K562 (cell line): Measurements from ENCODE around the gene BTBD2. TPM values are rescaled to one million over a fixed set of nuclear protein-coding genes. Genes with fewer than 3 reads are reported as not detected.

ENCODE experiments used
- BRCA1 ChIP-seq, 2 experiments: fragments of 450-650 bp in 1 of 2; sonication (generic) in 1 of 2; formaldehyde crosslinking in 1 of 2; IDR thresholded peaks; 2 replicates each; pipeline versions ENCODE4 v1.5.0 to v1.6.1; 2017 to 2020; ENCODE audit warnings: mild to moderate bottlenecking in 1 of 2, missing genetic modification reagents in 1 of 2
- CREB1 ChIP-seq, 2 experiments: sonication (generic) in 1 of 2; formaldehyde crosslinking in 1 of 2; IDR thresholded peaks; 2 replicates each; pipeline versions ENCODE4 v1.6.1 to v1.8.0; 2012 to 2022; ENCODE audit warnings: inconsistent platforms in 1 of 2, mild to moderate bottlenecking in 1 of 2, missing genetic modification reagents in 1 of 2, moderate library complexity in 1 of 2
- FOXJ2 ChIP-seq: fragments of 200-800 bp; sonication (Bioruptor generic); IDR thresholded peaks from 2 replicates; pipeline ENCODE4 v1.6.1; 2016; ENCODE audit warnings: missing genetic modification characterization, missing compliant biosample characterization
- GABPA ChIP-seq: fragments of 200-800 bp; sonication (Bioruptor generic); conservative IDR thresholded peaks from 2 replicates; pipeline ENCODE4 v1.6.1; 2016; ENCODE audit warnings: low read depth, missing genetic modification characterization, missing compliant biosample characterization
- HDGF ChIP-seq: fragments of 450-650 bp; IDR thresholded peaks from 2 replicates; pipeline ENCODE4 v1.6.1; 2016
- HLTF ChIP-seq: fragments of 450-650 bp; IDR thresholded peaks from 2 replicates; pipeline ENCODE4 v1.6.1; 2016
- KDM5B ChIP-seq: fragments of 200-600 bp; sonication (generic); IDR thresholded peaks from 2 replicates; pipeline ENCODE4 v1.6.1; 2012; ENCODE audit warnings: low read depth, mild to moderate bottlenecking, moderate library complexity, low read length, control low read depth, inconsistent platforms; ENCODE audit not compliant: insufficient replicate concordance
- RAD51 ChIP-seq: fragments of 450-650 bp; IDR thresholded peaks from 2 replicates; pipeline ENCODE4 v1.7.1; 2016; ENCODE audit warnings: low read depth, mild to moderate bottlenecking, borderline replicate concordance
- TAL1 ChIP-seq: fragments of 450-650 bp; IDR thresholded peaks from 2 replicates; pipeline ENCODE4 v1.6.1; 2016; ENCODE audit warnings: mild to moderate bottlenecking
- ZNF23 ChIP-seq: fragments of 250-450 bp; sonication (Bioruptor Pico); IDR thresholded peaks from 2 replicates; pipeline ENCODE4 v1.4.0; 2020; ENCODE audit warnings: mild to moderate bottlenecking
- ZNF274 ChIP-seq: IDR thresholded peaks from 2 replicates; pipeline ENCODE4 v1.6.1; 2011; ENCODE audit warnings: low read depth, mild to moderate bottlenecking, low read length, moderate library complexity, borderline replicate concordance
- polyA plus RNA-seq, 8 experiments: library from polyadenylated mRNA; depleted of rRNA in 4 of 8; stranded (reverse) in 5 of 8; unstranded in 3 of 8; fragments of >200 nt; fragmentation: Nextera tagmentation in 2 of 8; fragmentation: Illumina TruSeq in 1 of 8; extraction: Ambion mirVana in 2 of 8; extraction: Trizol in 1 of 8; gene quantifications; 2 replicates each; pipeline versions ENCODE4 v1.2.1 to v1.2.3, GENCODE V29; 2011 to 2014; ENCODE audit warnings: inconsistent platforms in 1 of 8, missing spikeins in 1 of 8
- total RNA-seq, 7 experiments: library from RNA; depleted of rRNA in 6 of 7; stranded (reverse); fragments of >200 nt in 6 of 7; fragmentation: Illumina TruSeq in 2 of 7; extraction: Trizol in 2 of 7; gene quantifications; 2 replicates each; pipeline versions ENCODE4 v1.2.1 to v1.2.3, GENCODE V29; 2011 to 2021; ENCODE audit warnings: low replicate concordance in 1 of 7
- TF ChIP-seq, protein P1 (sequence below): sonication (generic); formaldehyde crosslinking; IDR thresholded peaks from 2 replicates; pipeline ENCODE4 v1.8.1; 2023; ENCODE audit warnings: mild to moderate bottlenecking, missing genetic modification reagents
- TF ChIP-seq, protein P2 (sequence below), 2 experiments: fragments of 200-800 bp in 1 of 2; sonication (Bioruptor generic) in 1 of 2; sonication (generic) in 1 of 2; formaldehyde crosslinking in 1 of 2; IDR thresholded peaks in 1 of 2; conservative IDR thresholded peaks in 1 of 2; 2 replicates each; pipeline versions ENCODE4 v1.5.0 to v1.6.1; 2016 to 2020; ENCODE audit warnings: missing compliant biosample characterization in 1 of 2, missing genetic modification characterization in 1 of 2, missing genetic modification reagents in 1 of 2
- TF ChIP-seq, protein P3 (sequence below), 2 experiments: fragments of 450-650 bp; formaldehyde crosslinking in 1 of 2; IDR thresholded peaks; 2 replicates each; pipeline versions ENCODE4 v1.4.0 to v1.6.1; 2014 to 2020; ENCODE audit warnings: mild to moderate bottlenecking in 2 of 2, borderline replicate concordance in 1 of 2, low read depth in 1 of 2

The BTBD2 gene
- total and polyA plus RNA-seq, 9 of the 15 experiments (the other 6 are each of a cell fraction or from before 2014, with no cell fraction given): 0.10 to 15.6 (median 6.9) TPM

DNA sequence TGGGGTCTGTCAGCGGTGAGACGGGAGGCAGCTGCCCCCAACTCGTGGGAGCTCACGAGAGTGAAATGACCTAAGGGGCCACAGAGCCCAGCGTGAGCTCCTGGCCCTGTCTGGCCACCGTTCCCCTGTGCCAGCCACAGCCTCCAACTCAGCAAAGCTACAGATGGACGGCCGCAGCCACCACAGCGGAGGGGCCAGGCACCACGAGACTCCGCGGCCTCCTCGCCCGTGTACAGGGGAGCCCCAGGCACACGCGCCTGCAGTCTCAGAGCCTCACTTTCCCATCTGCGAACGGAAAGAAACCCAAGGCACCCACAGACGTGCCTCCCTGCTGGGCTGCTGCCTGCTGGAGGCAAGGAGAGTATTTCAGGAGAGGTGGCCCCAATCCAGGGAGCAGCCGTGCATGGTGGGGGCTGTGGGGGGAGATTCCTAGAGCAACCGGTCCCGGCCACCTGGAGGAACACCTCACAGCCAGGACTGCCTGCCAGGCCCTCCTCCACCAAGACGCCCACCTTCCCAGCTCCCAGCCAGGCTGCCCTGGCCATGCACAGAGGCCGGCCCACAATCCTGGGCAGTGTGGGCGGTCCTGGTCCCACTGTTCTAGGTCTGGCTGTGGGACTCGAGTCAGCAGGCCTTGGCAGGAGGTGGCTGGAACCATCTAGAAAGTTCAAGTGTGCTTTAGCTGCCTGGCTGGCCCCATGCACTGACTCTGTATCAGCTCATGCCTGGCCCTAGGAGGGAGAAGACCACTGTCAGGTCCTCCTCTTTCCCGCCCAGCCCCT lies 33.6 kb upstream of the BTBD2 start (continued):
- TF ChIP-seq KDM5B (no peak), ZNF23 (CRISPR knock-in tag) (no peak), RAD51 (no peak), CREB1 (IDR thresholded peaks at IDR 0.05) (no peak), CREB1 (CRISPR knock-in tag; IDR thresholded peaks at IDR 0.05) (0 out of 2 replicates have a peak, but pooled peaks have one; percentile 6), HDGF (no peak), BRCA1 (IDR thresholded peaks at IDR 0.05) (no peak), BRCA1 (CRISPR knock-in tag; IDR thresholded peaks at IDR 0.05) (0 out of 2 replicates have a peak, but pooled peaks have one; percentile 35), ZNF274 (no peak), FOXJ2 (no peak), GABPA (tag) (no peak), TAL1 (no peak), HLTF (no peak)
- TF ChIP-seq, protein P1, sequence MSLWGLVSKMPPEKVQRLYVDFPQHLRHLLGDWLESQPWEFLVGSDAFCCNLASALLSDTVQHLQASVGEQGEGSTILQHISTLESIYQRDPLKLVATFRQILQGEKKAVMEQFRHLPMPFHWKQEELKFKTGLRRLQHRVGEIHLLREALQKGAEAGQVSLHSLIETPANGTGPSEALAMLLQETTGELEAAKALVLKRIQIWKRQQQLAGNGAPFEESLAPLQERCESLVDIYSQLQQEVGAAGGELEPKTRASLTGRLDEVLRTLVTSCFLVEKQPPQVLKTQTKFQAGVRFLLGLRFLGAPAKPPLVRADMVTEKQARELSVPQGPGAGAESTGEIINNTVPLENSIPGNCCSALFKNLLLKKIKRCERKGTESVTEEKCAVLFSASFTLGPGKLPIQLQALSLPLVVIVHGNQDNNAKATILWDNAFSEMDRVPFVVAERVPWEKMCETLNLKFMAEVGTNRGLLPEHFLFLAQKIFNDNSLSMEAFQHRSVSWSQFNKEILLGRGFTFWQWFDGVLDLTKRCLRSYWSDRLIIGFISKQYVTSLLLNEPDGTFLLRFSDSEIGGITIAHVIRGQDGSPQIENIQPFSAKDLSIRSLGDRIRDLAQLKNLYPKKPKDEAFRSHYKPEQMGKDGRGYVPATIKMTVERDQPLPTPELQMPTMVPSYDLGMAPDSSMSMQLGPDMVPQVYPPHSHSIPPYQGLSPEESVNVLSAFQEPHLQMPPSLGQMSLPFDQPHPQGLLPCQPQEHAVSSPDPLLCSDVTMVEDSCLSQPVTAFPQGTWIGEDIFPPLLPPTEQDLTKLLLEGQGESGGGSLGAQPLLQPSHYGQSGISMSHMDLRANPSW (CRISPR knock-in tag): no peak
- TF ChIP-seq, protein P2, sequence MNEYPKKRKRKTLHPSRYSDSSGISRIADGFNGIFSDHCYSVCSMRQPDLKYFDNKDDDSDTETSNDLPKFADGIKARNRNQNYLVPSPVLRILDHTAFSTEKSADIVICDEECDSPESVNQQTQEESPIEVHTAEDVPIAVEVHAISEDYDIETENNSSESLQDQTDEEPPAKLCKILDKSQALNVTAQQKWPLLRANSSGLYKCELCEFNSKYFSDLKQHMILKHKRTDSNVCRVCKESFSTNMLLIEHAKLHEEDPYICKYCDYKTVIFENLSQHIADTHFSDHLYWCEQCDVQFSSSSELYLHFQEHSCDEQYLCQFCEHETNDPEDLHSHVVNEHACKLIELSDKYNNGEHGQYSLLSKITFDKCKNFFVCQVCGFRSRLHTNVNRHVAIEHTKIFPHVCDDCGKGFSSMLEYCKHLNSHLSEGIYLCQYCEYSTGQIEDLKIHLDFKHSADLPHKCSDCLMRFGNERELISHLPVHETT (CRISPR knock-in tag; conservative IDR thresholded peaks at IDR 0.05 in 1 of 2, IDR thresholded peaks at IDR 0.05 in 1 of 2): no peak
- TF ChIP-seq, protein P3, sequence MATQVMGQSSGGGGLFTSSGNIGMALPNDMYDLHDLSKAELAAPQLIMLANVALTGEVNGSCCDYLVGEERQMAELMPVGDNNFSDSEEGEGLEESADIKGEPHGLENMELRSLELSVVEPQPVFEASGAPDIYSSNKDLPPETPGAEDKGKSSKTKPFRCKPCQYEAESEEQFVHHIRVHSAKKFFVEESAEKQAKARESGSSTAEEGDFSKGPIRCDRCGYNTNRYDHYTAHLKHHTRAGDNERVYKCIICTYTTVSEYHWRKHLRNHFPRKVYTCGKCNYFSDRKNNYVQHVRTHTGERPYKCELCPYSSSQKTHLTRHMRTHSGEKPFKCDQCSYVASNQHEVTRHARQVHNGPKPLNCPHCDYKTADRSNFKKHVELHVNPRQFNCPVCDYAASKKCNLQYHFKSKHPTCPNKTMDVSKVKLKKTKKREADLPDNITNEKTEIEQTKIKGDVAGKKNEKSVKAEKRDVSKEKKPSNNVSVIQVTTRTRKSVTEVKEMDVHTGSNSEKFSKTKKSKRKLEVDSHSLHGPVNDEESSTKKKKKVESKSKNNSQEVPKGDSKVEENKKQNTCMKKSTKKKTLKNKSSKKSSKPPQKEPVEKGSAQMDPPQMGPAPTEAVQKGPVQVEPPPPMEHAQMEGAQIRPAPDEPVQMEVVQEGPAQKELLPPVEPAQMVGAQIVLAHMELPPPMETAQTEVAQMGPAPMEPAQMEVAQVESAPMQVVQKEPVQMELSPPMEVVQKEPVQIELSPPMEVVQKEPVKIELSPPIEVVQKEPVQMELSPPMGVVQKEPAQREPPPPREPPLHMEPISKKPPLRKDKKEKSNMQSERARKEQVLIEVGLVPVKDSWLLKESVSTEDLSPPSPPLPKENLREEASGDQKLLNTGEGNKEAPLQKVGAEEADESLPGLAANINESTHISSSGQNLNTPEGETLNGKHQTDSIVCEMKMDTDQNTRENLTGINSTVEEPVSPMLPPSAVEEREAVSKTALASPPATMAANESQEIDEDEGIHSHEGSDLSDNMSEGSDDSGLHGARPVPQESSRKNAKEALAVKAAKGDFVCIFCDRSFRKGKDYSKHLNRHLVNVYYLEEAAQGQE (IDR thresholded peaks at IDR 0.05; ENCODE audit: borderline replicate concordance): no peak
- TF ChIP-seq, protein P3 (CRISPR knock-in tag; IDR thresholded peaks at IDR 0.05; ENCODE audit: low read depth): no peak
